Activated naive CD8-positive, alpha-beta T cell treated with anti-CD3 and anti-CD28 coated beads, Interleukin-2, amount 50 U/mL, for 16 hours (primary cell): ENCODE data around the gene HDGF.
"Not testable (repeated sequence)": the region's sequence is repeated elsewhere in the genome, so short reads cannot be mapped to it uniquely, and the experiment has no call there.

ENCODE experiments used
- DNase-seq: peaks from one replicate; pipeline ENCODE4 v3.0.0-alpha.2; 2020; ENCODE audit warnings: low read depth, low spot score

HDGF gene

GRCh38 chr1:156767101-156767878, 15.8 kb upstream of the HDGF start, which contains the start of gene PRCC:
TSS of gene PRCC (plus strand) at chr1:156767535. CDS start at chr1:156767772, 237 bp downstream.
- DNase-seq, result peak; percentile 93

GRCh38 chr1:156766298-156767100, 15.0 kb upstream of the HDGF start:
- no peak for DNase-seq

DNA sequence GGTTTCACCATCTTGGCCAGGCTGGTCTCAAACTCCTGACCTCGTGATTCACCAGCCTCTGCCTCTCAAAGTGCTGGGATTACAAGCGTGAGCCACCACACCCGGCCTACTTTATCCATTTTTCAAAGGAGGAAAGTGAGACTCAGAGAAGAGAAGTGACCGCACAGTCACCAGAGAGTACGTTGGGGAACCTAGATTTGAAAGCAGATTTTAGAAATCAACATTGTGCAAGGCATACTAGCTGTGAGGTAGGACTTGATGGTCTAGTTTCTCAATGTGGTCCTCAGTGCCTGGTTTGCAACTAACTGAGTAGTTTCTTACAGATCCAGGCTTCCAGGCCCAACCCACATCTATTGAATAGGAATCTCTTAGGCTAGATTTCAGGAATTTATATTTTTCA, 14.2 kb upstream of the HDGF start:
- no peak for DNase-seq

GRCh38 chr1:156765136-156765535, 13.7 kb upstream of the HDGF start:
- not testable (repeated sequence) for DNase-seq

GRCh38 chr1:156760796-156761104, 9.3 kb upstream of the HDGF start:
- DNase-seq, result no peak

DNA sequence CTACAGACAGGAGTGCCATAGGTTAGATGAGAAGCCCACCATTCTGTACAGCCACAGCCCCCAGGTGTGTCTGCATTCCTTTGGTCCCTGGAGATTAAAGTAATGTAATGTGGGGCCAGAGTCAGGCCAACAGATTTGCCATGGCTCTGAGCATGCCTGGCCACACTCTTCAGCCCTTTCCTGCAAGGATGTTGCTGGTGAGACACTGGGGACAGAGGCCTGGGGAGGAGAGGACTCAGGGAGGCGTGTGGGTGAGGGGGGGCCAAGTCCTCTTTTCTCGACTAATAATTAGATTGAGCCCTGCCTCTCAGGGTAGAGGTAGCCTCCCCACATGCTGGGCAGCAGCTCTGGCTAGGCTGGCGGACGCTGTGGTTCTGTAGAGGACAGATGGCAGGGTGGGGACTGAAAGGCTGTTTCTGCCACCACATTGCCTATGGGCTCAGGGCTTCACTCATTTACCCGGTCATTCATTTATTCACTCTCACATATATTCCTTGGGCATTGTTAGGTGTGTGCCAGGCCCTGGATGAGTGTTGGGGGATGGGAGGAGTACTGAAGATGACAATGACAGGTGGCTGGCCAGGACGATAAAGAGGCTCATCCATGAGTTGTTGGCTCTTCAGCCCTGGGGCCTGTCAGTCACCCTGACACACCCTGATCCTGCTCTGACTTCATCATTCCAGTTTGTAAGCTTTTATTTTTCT, 8.8 kb upstream of the HDGF start:
- DNase-seq, result no peak

- DNase-seq, result not testable (repeated sequence)
Measured at GRCh38 chr1:156757572-156758253, 6.2 kb upstream of the HDGF start.

DNA sequence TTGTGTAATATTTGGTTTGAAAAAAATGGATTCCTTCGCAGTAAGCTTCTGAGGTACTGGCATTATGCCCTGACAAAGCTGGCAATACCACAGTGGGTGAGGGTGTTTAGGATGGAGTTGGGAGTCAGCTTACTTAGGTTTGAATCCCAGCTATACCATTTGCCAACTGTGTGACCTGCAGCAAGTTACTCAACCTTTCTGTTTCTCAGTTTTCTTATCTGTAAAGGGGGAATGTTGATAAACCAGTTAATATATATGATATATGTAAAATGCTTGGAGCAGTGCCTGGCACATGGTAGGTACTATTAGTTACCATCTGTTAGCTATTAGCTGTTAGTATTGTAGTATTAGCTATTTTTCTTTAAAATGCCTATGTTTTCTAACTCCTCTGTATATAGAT, 4.9 kb upstream of the HDGF start:
- no peak for DNase-seq

- no peak for DNase-seq
Measured at GRCh38 chr1:156755527-156755950, 4.1 kb upstream of the HDGF start.

DNA sequence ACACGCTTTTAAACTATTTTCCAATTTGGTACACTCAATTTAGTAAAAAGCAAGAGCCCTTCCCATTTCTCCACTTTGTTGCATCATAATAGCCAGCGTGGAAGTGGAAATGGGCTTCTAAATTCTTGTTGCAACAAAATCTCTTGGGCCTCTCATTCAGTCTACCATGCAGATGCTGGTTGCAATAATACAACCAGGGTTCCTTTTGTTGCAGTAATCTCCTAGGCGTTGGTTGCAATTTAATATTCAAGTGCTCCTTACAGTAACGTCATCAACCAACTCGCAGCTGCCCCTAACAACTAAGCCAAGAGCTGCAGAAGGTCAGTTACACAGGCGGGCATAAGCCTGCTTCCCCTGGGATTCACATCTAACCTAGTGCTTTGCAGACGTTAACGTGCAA, 2.7 kb upstream of the HDGF start:
- DNase-seq, result no peak

GRCh38 chr1:156752843-156753482, 1.5 kb upstream of the HDGF start:
- no peak for DNase-seq

DNA sequence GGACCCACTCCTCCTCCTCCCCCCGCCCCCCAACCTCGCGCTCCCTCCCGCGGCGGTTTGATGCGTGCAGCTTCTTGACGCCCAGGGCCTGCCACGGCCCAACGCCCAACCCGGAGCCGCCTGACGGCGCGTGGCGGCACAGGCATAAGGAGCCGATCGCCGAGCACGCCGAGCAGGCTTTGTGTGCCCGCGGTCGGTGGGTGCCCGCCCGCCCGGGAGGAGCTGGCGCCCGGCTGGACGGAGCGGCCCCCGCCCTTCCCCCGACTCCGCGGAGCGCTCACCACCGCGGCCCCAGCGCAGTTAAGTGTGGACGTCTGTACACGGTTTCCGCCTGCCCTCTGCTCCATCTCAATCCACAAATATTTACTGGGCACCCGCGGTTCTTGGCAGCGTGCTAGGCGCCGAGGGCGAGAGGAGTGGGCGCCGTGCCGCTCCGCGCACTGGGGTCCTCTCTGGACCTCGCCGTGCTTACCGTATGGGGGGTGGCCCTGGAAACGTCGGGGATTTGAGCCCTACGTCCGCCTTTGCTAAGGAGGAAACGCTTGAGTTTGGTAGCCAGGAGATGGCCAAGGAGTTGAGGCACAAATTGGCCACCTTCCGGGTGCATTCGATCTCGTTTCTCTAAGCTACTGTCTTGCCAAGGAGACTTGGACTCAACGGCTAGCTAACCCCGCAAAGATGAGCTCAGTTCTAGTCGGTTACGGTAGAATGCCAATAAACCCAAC, 444 bp upstream of the HDGF start:
- DNase-seq, result peak; percentile 98

GRCh38 chr1:156750711-156751450, 594 bp downstream of the HDGF start:
- DNase-seq, result no peak

- DNase-seq, result peak; percentile 17
Measured at GRCh38 chr1:156750191-156750672, 1.2 kb downstream of the HDGF start.

GRCh38 chr1:156749419-156750118, 1.9 kb downstream of the HDGF start:
- DNase-seq, result no peak

- DNase-seq, result no peak
Measured at GRCh38 chr1:156748670-156749418, 2.6 kb downstream of the HDGF start.

DNA sequence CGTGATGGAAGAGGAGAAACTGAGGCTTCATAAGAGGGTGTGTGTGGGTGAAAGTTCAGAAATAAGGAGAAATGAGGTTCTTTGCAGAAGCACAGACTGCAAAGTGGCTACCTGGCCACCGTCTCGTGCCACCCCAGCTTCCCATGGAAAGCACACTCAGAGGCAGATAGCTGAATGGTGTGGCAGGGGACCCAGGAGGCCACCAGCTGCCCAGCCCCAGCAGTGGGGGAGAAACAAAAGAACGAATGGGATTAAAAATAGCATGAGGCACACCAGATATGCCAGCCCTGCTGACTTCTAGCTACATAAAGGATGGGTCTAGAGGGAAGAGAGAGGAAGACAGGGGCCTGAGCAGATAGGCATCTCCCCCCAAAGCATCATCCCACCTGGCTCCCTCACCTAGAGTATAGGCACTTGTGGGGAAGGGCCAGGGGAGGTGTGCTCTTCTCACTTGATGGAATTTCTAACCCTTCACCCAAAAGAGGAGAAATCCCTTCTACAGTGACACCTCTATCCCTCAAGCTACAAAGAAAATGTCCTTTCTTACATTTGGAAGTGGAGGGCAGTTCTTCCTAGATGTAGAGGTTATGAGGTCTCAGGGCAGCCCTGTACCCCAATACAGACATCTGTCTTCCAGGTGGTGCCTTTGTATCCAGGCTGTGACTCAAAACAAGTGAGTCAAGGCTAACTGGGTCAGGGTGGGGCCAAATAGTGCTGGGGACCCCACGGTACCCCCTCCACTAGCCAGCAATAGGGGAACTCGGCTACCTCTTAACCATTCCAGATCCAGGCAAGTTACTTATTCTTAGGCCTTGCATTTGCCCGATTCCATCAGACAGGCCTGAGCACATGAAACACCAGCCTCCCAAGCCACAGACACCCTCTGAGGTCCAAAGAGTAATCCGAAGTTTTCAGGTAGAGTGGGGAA, 3.5 kb downstream of the HDGF start:
- DNase-seq, result no peak
